ENCODE measurements around the gene PGBD5.
"Not testable (repeated sequence)": the region's sequence is repeated elsewhere in the genome, so short reads cannot be mapped to it uniquely, and the experiment has no call there.

Gene PGBD5

DNA sequence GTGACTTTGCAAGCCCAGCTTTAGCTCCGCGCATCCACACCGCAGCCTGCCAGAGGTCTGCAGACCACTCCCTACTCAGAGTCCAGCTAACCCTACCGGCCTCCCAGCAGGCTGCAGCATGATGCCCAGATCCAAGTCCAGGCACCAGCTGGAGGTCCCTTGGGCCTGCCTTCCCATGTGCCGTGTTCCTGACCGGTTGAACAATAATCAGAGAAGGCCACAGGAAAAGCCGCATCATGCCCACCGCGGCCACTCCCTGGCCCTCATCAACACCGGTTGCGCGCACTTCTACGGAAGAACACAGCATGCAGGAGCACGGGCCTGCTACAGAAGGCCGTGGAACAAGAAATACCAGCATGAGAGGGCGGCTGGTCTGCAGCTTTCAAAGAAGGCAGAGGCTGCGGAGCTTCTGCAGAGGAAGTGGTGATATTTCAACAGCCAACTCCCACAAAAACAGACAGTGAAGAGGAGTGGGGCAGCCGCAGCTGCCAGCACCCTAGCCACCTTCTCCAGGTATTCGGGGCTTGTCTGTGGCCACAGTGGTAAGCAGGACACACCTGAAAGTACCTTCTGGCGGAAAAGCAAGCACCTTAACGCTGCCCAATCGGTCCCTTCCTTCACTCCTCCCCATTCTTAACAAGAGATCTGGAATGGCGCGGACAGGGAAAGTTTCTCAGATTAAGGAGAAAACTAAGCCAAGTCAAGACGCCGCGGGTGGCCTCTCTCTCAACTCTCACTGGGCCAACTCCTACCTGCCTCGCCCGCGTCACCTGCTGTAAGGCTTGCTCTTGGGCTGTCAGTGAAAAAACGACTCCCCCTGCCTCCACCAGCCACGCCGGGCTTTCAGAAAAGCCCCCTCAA, 1.5 kb downstream of the PGBD5 start:
- DNase-seq: no peak

DNA sequence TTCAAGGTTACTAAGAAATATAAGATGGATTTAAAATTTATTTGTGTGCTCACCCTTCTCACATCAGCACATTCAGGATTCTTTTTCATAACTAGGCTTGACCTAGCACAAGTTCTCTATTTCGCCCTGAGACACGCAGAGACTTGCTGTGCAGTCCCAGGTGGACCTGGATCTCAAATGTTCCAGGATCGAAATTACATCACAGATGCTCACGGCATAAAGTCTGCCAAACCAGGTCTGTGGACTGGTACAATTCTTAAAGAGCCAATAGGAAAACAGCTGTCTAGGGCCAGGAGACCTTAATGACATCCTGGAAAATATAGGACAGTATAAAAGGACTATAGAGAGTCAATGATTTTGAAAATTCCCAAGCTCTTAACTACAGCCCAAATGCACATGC, 2.2 kb downstream of the PGBD5 start:
- DNase-seq: no peak

DNA sequence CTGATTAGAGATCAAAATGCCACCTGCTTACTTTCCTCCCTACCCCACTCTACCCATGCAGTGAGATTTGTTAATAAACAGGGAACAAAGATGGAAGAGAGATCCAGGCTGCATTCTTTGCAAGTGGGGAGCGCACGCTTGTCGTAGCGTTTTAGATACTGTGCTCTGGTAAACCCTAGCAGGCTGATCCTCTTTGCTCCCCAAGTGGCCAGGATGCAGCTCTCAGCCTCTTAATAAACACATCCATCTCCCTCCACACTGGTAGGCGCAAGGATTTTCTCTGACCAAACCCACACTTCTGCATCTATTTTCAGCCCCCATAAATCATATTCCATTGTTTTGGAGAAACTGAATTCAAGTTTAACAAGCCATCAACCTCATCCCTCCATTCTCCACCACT, 2.9 kb downstream of the PGBD5 start:
- no peak for DNase-seq

DNA sequence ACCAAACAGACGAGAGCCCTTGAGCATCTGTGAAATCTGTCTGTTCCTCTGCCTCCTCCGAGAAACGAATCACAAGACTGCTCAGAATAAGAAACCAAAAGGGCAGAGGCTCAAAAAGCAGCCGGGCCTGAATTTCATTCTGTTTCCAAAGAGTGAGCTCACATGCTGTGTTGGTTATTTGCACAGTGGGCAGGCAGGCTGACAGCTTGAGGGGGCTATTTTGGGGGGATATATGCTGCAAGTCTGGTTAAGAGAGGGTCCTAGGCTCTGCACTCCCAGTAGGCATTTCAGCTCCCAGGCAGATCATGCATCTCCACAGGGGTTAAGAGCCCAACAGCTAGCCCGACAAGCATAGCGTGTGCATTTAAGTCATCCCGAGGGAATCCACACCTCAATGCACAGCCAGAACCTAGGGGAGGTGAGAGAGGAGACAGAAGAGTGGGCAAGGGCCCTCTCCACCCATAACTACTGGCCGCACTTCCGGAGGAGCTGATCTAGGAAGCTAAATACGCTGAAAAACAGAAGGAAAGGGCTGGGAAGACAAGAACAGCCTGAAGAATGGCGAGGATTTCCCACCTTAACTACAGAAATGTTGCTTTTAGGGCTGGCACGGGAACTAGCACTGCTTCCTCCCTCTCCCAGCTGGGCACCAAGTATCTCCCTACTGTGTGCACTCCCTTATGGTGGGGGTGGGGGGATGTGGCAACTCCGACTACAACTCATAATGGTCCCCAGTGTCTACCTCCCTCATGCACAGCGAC, 3.7 kb downstream of the PGBD5 start:
- DNase-seq: no peak

DNA sequence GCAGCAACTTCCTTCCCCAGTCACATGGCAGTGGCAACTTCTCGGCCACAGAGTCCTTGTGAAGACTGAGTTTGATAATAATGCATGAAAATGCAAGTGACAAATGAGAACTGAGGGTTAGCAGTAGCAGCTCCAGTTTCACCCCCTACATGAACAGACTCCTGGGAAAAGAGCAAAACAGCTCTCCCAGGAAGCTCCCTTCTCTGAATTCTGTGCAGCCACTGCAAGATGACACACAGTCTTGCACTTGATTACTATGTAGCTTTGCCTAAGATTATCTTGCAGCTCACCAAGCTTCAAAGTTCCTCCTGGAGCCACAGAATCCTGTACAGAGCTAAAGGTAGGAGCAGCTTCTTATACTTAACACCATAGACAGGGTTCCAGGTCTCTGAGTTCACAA, 4.7 kb downstream of the PGBD5 start:
- no peak for DNase-seq

DNA sequence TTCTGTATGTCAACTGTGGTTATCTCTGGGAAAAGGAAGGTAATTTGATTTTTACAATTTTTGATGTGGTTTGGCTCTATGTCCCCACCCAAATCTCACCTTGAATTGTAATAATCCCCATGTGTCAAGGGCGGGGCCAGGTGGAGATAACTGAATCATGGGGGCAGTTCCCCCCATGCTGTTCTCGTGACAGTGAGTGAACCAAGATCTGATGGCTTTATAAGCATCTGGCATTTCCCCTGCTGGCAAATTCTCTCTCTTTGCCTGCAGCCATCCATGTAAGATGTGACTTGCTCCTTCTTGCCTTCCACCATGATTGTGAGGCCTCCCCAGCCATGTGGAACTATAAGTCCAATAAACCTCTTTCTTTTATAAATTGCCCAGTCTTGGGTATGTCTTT, 5.8 kb downstream of the PGBD5 start:
- DNase-seq: not testable (repeated sequence)

DNA sequence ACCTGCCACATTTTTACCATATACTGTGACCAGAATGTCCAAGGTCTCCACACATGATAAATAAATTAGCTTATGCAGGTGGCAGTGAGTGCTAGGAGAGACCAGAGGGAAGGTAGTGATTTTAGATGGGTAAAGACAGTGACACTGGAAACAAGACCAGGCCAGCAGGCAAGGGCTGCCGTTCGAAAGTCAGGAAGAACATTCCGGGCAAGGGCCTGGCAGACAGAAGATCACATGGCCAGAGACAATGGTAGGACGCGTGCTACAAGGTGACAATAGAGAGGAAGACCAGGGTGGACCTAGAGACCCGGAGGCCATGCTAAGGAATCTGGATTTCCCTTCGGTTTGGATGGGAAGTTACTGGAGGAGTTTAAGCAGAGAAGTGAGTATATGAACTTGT, 9.7 kb downstream of the PGBD5 start:
- no peak for DNase-seq

DNA sequence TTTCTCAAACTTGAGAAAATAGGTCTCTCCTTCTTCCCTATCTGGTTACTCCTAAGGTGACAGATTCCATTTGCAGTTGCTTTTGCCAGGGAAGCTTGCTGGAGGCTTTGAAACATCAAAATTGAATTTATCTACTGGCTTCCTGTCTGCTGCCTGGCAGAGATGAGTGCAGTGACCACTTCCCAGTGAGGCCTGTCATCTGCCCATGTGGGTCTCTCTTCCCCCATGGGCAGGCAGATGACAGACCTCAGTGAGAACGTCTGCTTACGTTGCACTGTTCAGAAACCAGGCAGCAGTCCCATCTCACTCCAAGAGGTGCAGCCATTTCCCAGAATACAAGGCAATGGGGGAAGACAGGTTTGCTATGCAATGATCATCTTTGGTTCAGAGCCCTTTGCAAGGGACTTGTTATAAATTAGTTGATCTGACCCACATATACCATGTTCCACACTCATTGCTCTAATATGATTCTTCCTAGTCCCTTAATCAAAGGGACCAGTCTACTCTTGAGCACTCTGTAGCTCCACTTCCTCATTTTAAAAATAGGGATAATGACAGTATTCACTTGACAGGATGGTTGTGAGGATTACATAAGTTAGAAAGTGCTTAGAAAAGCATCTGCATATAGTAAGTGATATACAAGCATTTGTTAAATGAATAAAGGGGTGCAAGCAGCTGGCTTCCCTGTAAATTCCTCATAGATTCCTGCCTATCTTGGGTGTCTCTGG, 10.6 kb downstream of the PGBD5 start:
- DNase-seq: no peak

DNA sequence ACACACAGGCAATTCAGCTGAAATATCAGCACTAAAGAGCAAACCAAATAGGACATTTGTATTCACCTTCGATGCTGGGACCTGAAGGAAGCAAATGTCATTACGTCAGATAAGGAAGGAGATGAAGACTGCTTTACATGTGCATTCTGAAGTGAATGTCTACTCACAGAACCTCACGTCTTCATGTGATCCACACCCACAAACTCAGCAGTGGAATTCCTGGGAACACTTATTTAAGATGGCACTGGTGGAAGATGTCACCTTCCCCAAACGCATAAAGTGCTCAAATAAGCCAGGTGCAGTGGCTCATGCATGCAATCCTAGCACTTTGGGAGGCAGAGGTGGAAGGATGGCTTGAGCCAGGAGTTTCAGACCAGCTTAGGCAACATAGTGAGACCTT, 11.4 kb downstream of the PGBD5 start:
- DNase-seq: no peak

DNA sequence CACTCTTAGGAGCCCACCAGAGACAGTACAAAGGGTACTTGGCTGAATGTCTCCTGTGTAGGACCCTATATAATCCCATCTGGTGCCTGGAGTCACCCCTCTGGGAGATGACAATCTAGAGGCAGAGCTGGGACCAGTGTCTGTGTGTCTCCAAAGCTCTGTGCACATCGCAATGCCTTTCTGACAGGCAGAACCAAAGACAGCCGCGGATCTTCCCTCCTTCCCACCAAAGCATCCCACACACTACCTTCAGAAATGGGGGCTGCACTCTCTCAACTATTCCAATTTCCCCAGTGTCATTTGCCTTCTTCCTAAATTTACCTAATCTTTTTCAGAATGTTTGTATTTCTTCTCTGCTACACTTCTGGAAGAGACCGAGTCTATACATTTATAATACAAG, 12.0 kb downstream of the PGBD5 start:
- no peak for DNase-seq

DNA sequence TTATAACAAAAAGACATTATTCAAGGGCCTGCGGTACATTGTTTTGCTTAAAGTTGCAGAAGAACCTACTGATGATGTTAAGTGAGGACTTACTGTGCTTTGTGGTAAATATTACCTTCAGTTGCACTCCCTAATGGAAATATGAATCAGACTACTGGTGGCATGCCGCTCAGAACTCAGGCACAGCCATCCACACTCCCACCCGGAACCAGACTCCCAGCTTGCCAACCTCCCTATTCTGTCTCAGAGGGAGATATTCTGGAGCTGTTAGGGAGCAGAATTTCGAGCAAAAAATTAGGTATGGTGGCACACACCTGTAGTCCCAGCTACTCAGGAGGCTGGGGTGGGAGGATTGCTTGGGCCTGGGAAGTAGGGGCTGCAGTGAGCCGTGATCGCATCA, 13.1 kb downstream of the PGBD5 start:
- DNase-seq: no peak

DNA sequence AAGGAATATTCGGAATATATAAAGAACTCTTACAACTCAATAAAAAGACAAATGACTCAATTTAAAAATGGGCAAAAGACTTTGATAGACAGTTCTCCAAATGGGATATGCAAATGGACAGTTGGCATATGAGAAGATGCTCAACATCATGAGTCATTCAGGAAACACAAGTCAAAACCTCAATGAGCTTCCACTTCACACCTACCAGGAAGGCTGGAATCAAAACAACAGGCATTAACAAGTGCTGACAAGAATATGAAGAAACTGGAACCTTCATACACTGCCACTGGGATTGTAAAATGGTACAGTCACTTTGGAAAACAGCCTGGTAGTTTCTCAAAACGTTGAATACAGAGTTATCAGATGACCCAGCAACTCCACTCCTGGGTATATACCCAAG, 17.2 kb downstream of the PGBD5 start:
- no peak for DNase-seq

DNA sequence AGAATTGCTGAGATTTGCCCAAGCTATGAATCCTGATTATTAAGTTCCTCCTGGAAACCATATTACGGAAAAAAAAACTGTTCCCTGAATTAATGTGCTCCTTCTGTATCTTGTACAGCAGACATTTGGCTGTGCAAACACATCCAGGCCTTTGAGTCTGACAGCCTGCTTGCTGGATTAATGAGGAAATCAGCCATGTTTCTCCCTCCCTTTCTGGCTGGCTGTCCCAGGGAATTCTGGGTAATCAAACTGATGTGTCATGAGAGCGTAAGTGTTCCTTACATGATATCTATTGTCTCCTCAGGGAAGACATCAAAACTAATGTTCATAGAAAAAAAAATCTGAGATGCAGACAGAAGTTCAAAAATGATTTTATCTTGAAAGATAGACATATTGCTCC, 18.8 kb downstream of the PGBD5 start:
- no peak for DNase-seq

DNA sequence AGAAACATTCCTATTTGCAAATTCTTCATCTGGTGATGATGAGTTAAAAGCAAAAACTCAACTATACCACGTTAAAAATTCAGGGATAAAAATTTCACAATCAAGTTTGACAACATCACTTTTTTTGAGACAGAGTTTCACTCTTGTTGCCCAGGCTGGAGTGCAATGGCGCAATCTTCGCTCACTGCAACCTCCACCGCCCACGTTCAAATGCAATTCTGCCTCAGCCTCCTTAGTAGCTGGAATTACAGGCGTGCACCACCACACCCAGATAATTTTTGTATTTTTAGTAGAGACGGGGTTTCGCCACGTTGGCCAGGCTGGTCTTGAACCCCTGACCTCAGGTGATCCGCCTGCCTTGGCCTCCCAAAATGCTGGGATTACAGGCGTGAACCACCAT, 19.4 kb downstream of the PGBD5 start:
- DNase-seq: not testable (repeated sequence)

DNA sequence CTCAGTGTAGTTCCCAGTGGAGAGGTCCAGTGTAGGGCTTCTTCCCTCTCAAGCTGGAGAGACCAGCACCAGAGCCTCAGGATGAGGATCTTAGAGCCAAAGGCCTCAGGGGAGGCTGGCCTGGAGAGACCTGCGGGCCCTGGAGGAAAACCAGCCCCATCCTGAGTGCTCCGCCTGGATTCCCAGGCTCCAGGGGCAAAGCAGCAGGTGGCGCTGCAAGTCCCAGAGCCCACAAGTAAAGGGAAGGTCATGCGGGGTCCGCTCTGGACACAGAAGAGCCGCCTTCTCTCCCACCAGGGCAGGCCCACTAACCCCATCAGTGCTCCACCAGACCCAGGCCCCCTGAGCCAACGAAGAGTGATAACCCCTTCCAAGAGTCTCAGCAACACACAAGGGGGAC, 22.7 kb downstream of the PGBD5 start:
- DNase-seq: no peak

DNA sequence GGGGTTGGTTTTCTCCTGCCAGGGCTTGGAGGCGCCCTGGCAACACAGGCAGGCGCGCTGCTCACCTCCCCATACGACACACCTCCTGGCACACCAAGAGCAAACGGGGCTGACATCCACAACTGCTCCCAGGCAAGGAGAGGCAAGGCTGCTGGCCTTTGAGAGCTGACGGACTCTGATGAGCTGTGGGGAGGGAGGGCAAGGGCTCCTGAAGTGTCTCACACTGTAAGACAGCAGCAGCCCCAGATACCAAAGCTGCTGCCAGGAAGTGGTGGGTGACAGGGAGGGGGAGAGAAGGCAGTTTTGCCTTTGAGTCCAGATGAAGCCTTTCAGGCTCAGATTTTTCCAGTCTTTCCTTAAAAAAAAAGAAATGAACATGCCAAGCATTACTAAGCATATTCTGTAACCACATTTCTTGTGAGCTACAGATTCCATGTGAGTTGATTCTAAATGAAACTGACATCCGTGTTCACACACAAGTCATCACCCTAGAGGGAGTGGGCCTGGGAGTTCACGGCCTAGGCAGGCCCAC, 24.3 kb downstream of the PGBD5 start:
- no peak for DNase-seq

DNA sequence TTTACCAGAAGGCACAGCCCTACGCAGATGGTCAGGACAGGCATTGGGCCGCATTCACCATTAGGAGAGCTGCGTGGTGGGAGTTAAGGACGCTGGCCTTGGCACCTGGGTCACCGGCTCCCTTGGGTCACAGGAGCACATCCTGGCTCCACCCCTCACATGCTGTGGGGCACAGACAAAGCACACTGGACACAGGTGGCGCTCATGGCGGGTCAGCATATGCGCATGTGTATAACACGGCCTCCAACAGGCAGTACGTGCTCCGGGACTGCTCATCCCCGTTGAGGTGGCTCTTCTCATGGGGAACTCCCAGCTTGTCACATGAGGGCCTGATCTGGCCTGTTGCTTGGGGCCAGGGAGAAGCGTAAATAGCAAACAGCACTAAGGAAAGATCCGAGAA, 25.0 kb downstream of the PGBD5 start:
- no peak for DNase-seq

DNA sequence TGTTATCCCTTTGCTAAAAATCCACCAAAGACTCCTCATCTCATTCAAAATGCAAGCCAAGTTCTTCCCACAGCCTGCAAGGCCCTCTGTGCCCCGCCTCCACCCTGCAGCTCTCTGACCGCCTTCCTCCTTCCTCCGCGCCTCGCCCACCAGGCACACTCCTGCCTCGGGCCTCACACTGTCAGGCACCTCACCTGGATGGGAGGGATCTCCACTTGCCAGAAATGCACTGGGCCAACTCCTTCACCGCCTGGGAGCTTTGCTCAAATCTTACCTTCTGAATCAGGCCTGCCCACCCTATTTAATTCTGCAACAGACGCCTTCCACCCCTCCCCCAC, 26.2 kb downstream of the PGBD5 start:
- DNase-seq: no peak

DNA sequence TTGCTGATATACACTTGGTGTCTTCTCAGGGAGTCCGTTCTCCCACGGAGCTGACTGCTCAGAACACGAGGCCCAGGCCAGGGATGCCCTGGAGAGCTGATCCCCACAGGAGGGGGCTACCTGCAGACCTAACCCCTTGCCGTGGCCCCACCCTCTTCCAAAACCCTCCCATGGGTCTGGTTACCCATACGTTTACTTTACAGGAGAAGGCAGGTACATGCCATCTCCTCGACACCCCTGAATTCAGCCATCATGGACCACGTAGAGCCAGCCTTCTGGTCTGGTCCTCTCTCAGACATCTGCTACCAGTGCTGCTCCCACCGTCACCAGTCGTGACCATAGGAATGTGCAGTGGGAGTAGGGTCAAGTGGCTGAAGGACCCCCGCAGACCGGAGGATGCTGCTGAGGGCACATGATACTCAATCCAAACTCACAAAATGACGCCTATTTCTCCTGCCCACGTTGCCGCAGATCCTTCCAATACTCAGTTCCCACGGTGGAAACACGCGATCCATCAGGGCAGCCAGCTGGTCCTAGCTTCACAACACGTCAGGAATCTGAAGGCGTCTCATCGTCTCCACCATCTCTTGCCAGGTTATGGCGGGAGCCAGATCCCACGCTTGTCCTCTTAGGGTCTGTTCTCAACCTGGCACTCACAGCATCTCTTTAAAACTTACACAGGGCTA, 26.7 kb downstream of the PGBD5 start:
- DNase-seq: no peak

DNA sequence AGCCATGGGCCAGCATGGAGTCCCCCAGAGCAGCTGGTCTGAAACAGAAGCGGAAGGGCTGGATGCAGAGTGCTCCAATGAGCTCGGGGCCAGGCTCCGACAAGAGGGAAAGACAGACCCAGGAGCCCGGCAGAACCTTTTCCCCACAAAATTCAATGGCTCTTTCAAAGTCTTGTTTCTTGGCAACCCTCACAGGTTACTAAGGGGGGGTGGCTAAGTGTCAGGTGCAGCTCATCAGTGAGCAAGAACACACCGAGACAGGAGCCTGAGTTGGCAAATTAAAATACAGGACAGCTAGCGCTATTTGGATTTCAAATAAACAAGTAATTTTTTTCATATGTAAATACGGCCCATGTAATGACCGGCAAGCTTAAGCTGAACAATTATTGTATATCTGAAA, 27.3 kb downstream of the PGBD5 start:
- no peak for DNase-seq

DNA sequence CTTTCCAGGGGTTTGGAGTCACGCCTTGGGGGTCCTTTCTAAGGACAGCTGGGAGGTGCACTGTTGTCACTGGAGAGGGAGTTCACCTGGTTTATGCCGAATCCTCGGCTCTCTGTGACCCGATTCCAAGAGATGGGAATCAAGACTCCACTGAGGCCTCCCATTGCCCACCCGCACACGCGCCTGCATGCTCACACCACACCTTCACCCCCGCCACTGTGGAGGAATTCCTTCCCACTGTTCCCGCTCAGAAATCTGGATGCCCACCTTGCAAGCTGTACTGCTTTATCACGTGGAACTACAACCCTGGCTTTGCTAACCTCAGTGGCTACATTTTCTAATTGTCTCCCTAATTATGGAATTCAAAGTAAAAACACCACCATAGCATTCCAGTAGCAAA, 29.2 kb downstream of the PGBD5 start:
- no peak for DNase-seq

DNA sequence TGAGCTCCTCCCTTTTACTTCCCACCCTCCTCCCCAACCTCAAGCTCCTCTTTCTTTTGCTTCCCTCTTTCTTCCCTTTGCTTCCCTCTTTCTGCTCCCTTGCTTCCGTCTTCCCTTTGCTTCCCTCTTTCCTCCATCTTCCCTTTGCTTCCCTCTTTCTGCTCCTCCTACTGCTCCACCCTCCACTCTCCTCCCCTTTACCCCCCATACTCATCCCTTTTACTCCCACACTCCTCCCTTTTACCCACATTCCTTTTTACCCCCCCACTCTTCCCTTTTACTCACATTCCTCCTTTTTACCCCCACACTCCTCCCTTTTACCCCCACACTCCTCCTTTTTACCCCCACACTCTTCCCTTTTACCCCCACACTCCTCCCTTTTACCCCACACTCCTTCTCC, 30.2 kb downstream of the PGBD5 start:
- no peak for DNase-seq

DNA sequence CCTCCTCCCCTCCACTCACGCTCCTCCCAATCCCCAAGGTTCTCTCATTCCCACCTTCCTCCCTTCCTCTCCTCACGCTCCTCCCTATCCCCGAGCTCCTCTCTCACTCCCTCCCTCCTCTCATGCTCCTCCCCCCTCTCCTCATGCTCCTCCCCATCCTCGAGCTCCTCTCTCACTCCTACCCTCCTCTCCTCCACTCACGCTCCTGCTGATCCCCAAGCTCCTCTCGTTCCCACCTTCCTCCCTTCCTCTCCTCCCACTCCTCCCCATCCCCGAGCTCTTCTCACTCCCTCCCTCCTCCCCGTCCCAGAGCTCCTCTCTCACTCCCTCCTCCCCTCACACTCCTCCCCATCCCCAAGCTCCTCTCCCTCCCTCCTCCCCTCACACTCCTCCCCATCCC, 31.4 kb downstream of the PGBD5 start:
- no peak for DNase-seq

All from NK-92 treated with Interleukin-12 subunit alpha and Interleukin-12 subunit beta, amount 100 ng/mL, for 24 hours (cell line).